HG03039 (cell line): ENCODE data around the gene PER1.

Experiments
- ATAC-seq: cut with Tn5 transposase; IDR thresholded peaks from one replicate; pipeline ENCODE4 v1.9.1; 2021; ENCODE audit warnings: mild to moderate bottlenecking, moderate library complexity; ENCODE audit not compliant: unreplicated experiment

The PER1 gene

DNA sequence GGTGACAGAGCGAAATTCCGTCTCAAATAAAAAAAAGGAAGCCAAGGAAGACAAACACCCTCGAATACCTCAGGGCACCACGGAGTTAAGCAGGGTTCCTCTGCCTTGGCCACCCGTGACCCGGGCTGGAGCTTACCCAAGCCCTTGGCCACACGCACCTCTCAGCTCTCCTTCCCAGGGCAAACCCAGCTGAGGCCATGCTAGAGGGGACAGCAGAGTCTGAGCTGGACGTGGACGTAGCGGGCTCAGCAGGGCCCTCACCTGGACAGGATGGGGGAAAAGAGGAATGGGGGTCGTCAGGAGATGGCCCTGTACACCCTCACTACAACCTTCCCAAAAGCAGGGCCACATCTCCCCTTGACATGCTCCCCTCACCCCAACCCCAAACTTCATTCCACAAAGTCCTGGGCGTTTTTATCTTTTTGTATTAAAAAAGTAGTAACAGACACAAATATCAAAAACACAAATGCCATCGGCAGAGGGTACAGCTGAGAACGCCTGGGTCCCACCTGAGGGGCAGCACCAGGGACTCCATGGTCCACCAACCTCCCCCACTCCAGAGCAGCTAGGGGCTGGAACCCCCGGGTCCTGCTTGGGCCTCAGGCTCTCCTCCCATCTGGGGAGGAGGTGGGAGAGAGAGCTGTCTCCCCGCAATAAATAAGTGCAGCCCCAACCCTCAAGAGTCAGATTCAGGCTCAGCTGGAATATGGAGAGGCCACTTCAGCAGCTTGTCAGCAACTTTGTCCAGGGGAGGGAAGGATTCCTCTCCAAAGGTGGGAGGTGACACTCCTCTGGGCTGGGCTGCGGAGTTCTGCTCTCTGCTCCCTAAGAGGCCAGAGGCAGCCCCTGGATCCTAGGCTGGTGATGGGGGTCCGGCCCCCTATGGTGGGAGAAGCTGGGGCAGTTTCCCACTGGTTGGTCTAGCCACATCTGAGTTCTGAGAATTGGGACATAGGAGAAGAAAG, 11.9 kb downstream of the PER1 start:
- no peak for ATAC-seq

DNA sequence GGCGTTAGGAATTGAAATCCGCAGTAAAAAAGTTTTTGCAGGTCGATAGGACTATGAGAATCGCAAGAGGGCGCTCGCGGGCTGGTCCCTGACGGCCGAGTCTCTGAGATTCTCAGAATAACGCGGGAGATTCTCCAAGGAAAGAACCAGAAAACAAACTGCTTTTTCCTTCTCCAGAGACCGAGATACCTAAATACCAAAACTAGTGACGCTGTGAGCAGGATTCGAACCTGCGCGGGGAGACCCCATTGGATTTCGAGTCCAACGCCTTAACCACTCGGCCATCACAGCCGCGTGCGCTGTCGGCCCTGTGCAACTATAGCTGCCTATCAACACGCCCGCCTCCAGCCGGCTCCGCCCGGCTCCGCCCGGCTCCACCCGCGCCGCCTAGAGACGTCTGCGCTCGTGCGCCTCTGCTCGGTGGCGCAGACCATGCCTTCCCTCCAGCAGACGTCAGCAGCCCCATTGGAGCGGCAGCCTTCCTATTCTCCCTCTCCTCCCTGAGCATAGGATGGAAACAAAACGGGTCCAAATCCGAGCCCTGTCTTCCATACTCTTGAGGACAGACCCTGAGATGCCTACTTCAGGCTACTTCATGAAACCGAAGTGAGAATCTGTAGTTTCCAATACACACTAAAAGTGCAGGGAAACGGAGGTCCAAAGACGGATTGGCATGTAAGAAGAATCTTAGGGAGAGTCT, 13.4 kb downstream of the PER1 start:
- peak; percentile 76 for ATAC-seq

DNA sequence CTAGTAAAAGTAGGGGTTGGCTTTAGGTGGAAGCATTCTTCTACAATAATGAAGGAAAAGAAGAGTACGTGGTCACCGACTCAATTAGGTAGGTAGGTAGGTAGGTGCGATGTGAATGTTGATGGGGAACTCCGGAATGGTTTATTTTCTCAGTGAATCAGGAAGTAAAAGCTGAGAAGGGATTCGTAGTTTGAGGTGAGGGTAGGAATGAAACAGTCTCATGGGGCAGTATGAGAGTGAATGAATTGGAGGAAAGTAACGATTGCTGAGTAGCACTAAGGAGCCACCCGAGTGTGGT, 13.9 kb downstream of the PER1 start:
- no peak for ATAC-seq

DNA sequence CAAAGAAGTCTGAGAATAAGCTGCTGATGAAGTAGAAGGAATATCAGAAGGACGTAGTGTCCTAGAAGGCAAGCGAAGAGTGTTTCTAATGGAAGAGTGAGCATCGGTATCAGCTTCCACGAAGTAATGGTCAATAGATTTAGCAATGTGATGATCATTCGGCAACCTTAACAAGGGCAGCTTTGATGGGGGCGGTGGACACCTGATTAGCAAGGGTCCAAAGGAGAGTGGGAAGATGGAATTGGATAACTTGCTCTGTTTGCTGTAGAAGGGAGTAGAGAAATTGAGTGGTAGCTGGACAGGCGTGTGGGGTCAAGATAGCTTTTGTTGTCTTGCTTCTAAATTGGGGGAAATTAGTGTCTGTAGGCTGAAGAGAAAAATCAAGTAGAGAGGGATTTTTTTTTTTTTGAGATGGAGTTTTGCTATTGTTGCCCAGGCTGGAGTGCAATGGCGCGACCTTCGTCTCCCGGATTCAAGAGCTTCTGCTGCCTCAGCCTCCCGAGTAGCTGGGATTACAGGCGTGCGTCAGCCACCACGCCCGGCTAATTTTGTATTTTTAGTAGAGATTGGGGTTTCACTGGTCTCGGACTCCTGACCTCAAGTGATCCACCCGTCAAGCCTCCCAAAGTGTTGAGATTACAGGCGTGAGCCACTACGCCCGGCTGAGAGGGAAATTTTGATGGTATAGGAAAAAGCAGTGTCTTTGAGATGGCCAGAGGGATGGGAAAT, 14.4 kb downstream of the PER1 start:
- no peak for ATAC-seq

DNA sequence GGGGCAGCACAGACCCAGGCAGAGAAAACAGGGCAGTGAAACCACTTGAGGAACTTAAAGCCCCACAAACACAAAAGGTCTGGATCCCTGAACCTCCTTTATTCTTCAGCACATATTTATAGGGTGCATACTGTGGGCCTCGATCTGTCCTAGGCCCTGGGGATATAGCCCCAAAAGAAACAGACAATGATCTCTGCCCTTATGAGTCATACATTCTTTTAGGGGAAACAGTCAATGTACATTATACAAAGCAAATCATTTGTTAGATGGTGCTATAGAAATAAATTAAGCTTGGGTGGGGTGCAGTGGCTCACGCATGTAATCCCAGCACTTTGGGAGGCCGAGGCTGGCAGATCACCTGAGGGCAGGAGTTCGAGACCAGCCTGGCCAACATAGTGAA, 18.3 kb downstream of the PER1 start:
- no peak for ATAC-seq

DNA sequence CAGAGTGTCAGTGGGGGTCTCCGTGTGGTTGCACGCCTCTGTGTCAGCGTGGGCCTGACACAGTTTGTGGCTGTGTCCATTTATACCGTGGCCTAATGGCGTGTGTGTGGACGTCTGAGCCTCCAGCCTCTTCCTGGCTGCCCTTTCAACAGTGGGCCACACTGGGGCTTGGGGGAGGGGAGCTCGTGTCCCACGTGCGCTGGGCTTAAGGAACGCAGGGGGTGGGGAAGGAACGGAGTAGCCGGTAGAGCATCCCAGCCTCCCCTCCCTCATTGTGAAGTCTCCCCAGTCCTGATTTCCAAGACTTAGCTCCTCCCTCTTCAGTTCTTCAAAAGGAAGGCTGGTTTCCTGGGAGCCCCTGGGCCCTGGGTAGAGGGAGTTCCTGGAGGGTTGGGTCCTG, 18.8 kb downstream of the PER1 start:
- no peak for ATAC-seq

DNA sequence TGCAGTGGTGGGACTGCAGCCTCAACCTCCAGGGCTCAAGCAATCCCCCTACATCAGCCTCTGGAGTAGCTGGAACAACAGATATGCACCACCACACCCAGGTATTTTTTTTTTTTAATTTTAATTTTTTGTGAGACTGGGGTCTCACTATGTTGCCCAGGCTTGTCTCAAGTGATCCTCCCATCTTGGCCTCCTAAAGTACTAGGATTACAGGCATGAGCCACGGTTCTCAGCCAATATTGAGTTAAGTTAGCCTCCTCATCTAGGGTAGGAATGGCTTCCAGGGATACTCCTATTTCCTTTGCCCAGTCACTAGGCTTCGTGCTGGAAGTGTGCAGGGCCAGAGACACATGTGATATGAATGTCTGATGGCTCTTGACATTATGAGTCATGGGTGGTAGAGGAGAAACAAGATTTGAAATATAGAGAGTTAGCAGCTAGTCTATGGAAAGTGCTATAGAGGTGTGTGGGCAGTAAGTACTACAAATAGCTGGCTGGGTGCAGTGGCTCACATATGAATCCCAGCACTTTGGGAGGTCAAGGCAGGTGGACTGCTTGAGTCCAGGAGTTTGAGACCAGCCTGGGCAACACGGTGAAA, 20.3 kb downstream of the PER1 start:
- ATAC-seq = no peak

DNA sequence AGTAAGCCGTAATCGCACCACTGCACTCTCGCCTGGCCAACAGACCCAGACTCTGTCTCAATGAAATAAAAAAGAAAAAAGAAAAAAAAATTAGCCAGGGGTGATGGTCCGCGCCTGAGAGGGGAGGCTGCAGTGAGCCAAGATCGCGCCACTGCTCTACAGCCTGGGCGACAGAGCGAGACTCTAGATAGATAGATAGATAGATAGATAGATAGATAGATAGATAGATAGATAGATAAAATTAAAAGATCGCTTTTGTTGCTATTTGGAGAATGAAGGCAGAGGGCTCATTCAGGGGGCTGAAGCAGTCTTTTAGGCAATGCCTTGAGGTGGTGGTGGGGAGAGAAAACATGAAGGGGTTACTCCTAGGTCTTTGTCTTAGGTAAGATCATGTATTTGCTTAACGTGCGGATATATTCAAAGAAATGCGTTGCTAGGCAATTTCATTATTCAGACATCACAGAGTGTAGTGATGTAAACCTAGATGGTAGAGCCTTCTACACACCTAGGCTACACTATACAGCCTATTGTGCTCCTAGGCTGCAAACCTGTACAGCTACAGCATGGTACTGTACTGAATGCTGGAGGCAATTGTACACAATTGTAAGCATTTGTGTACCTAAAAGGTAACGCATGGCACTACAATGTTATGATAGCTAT, 23.9 kb downstream of the PER1 start:
- ATAC-seq = no peak

DNA sequence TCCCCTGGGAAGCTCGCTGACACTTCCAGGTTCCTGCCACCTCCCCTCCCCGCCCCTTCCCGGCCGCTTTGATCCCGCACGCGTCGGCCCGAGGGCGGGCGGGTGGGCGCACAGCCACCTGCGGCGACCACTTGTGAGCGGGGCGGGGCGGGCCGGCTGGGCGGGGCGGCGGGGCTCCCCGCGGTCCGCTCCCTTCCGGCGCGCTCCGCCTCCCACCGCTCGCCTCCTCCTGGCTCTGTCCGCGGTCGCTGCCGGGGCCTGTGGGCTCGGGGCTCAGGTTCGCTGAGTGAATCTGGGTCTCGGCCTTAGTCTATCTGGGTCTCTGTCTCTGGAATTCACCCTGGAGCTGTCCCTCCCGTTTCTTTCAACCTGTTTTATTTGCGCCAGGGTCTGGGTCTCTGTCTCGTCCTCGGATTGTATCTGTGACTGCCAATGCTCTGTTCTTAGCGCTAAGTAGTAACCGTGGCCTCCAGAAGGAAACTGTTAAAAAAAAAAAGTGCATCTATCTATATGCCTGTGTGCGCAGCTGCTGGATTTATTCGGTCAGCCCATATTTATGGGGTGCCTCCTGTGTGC, 25.6 kb downstream of the PER1 start:
- ATAC-seq = no peak

DNA sequence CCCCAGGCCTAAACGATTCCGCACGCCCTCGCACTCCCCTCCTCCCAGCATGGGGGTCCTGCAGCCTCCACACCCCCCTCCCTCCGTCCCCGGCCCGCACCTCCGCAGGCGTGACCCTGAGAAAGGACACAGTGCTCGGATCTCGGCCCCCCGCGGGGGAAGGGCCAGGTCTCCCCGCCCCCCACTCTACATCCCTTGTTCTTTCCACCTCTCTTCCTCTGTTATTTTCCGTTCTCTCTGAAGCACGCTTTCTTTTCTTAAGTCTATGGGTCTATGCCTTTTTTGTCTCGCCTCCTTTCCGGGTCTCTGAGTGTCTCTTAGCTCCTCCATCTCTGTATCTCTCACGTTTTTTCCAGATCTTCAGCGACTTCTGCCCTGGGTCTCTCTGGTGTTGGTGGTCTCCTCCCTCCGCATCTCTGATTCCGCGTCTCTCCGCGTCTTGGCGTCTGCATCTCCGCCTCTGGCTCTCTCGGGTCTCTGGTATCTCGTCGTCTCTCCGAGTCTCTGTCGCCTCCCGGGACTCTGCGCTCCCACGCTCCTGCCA, 26.2 kb downstream of the PER1 start:
- no peak for ATAC-seq

DNA sequence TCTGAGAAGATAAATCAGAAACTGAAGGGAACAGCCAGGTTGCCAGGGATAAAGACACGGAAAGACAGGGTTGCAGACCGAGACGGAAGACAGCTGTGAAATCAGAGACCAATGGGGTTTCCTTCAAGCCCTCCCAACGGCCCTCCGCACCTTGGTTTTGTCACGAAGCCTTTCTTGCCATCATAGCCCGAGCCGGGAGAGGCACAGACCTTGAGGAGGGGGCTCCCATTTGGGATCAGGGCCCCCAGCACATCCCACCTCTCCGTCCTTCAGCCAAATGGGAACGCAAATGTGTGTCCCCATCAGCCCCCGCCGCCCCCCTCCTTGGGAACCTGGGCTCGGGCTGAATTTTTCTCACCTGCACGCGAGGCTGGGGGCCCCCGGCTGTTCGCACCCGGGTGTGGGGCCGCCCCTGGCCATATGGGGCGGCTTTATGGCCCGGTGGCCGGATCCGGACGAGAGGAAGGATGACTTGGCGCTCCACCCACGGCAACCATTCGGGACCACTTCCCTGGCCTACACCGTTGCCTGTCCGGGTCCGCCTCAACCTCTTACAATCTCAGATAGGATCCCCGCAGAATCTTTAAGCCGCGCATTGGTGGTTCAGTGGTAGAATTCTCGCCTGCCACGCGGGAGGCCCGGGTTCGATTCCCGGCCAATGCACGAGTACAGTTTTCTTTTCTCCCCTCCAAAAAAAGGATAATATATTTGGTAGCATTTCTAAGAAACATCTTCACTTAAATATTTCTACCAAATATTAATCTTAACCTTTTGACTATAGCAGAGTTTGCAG, 26.9 kb downstream of the PER1 start:
- ATAC-seq = no peak

DNA sequence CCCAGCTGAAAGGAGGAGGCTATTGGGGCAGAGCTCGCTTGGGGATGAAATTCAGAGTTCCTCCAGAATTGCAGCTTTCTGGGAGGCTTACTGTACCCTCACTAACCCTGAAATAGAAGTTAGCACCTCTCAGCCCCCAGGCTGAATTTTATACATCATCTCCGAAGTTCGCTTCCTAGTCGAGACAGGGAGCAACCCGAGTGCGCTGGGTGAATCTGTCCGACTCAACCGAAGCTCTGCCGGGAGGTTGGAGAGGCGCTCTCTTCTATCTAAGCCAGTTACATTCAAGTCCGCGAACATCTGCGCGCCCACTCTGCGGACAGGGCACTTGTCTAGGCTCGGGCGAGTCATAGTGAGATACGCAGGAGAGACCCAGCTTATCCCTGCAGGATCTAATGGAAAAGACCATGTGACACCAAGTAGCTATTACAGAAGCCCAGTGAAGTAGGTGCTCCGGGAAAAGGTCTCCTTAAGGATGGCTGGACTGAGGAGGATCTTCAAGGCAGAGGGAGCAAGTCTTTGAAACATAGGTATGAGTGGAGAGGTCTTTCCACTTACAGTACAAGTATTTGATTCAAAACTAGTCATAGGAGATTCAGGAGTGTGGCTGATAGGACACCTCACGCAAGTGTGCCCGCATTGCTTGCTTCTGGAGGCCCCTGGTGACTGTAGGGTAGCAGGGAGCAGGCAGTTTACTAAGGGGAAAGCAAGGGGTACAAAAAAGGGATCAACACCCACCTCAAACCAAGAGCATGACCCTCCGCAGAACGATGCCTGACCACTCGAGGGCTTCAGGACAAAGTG, 27.7 kb downstream of the PER1 start:
- no peak for ATAC-seq

DNA sequence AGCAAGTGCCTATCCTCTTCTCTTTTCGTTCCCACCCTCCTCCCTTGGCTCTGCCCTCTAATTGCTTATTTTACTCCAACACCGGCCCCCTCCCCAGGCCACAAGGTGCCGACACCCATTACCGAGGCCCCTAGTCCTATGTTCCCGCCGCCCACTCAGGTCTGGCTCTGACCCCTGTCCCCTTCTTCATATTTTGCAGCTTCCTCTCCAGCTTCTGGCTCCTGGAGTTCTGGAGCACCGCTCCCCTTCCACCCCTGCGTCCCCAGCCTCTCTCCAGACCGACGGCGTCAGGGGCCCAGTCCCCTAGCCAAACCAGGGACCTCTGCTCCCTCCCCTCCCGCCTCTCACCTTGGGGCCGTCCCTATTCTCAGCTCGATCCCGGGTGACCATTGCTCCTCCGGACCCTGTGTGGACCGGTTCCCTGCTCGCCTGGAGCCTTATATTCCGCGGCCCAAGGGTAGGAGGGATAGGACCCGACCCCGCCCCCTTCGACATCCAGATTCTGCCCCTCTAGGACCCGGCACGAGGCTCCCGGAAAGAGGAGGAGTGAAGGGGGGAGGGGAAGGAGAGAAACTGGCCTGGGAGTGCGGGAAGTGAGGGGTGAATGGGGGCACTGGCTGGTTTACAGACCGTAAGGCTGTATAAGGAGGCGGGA, 28.4 kb downstream of the PER1 start, which contains the start of gene HES7:
TSS of gene HES7 (minus strand) at position 412 of the 655 bp plus-strand sequence. CDS start at position 390, 22 bp downstream.
- ATAC-seq = no peak

DNA sequence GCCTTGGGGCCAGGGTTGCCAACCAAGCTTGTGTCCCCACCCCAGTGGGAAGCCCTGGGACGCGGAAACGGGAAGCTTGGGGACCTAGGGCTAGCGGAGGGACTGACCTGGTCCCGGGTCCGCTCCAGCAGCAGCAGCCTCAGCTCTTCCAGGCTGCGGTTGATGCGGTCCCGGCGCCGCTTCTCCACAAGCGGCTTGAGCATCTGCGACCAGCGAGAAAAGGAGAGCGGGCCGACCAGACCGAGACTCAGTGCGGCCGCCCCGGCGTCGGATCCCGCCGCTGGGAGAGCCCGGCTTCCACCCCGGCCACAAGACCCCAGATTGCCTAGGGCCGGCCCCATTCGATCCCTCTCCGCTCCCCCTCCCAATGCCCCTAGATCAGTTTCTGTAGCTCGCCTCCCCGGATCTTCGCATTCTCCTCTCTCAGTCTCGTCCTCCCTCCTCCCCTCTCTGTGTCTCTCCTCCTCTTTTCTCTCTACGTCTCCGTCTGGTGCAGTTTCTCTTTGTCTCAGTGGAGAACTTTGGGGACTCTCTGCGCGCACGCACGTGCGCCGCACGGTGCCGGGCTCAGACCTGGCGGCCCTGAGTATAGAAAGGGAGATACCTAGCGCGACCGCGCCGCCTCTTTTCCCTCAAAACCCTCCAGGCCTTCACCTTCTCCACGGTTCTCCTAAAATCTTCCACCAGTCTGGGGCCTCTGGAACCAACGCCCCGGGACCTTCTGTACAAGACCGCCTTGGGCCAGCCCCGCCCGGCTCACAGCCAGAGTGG, 29.1 kb downstream of the PER1 start:
- ATAC-seq = no peak

DNA sequence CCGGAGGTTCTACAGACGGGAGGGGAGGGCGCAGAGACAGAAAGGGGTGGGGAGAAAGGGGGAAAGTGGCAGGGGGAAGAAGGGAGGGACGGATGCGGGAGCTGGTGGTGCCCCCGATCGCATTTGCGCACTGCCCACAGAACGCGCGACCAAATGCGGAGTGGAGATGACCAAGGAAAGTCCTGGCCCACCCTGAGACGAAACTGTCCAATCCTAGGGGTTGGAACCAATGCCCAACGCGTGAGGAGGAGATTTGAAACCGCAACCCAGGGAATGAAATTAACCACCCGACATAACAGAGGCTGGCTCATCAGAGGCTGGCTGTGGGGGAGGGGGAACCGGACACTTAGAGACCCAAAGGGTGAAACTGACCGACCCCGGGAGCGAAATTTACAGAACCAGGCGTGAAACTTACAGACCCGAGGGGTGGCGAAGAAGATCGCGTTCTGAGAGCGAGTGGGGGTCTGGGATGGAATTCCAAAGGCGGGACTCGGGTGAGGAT, 29.7 kb downstream of the PER1 start:
- ATAC-seq = no peak

DNA sequence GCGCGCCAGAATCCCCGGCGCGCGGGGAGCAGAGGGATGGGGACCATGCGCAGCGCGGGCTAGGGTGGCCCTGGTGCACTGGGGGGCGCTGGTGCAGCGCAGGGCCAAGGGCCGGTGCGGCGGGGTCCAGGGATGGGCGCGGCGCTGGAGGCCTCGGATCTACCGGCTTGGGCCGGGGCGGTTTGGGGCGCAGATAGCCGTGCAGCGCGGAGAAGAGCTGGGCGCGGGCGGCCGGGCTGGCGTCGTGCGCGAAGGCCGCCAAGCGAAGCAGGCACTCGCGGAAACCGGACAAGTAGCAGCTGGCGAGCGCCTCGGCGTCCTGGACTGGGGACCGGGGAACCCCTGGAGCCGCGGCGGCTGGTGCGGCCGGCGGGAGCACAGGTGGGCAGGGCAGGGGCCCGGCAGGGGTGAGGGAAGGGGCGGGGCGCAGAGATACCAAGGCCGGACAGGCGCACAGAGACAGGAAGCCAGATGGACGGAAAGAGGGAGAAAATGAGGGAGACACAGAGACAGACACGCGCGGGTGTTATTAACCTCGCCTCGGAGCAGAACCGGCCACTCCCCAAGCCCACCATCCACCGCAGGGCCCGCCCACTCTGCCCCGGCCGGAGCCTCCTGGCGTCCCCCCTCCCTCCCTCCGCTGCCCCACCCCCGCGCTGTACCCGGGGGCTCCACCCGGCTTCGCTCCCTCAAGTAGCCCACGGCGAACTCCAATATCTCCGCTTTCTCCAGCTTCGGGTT, 30.4 kb downstream of the PER1 start:
- ATAC-seq = no peak

DNA sequence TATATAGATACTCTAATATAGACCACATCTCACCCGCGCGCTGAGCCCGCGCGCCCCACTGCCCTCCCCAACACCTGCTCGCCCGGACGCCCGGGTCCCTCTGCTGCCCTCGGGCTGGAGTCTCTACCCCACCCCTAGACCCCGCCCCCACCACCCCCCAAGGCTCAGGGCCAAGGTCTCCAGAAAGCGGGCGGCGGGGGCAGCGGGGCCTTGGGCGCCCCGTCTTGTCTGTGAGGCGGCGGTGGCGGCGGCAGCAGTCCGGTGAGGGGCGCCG, 30.9 kb downstream of the PER1 start:
- no peak for ATAC-seq
